Immature natural killer cell (primary cell): ENCODE measurements around the gene TULP4. TPM values are rescaled to one million over a fixed set of nuclear protein-coding genes. Genes with fewer than 3 reads are reported as not detected.
"Not testable (repeated sequence)": the region's sequence is repeated elsewhere in the genome, so short reads cannot be mapped to it uniquely, and the experiment has no call there.

Source experiments
- DNase-seq, 3 donors: peaks; one replicate each; pipeline ENCODE4 v3.0.0; 2022; ENCODE audit warnings: mixed read lengths in 1 of 3
- H3K27ac Mint-ChIP-seq, 6 donors: one replicate each; pipeline ENCODE4 v1.8.0; 2020; ENCODE audit warnings: mixed read lengths in 6 of 6, mild to moderate bottlenecking in 5 of 6, inconsistent platforms in 4 of 6, moderate library complexity in 3 of 6
- H3K27me3 Mint-ChIP-seq, 3 donors: one replicate each; pipeline ENCODE4 v1.8.0; 2020 to 2021; ENCODE audit warnings: low read depth in 3 of 3, mild to moderate bottlenecking in 3 of 3, mixed read lengths in 3 of 3, moderate library complexity in 3 of 3, inconsistent platforms in 1 of 3
- H3K36me3 Mint-ChIP-seq, 3 donors: one replicate each; pipeline ENCODE4 v1.8.0; 2020; ENCODE audit warnings: mixed read lengths in 3 of 3, inconsistent platforms in 2 of 3, mild to moderate bottlenecking in 2 of 3
- H3K4me1 Mint-ChIP-seq, 2 donors: one replicate each; pipeline ENCODE4 v1.8.0; 2020; ENCODE audit warnings: inconsistent platforms in 2 of 2, mild to moderate bottlenecking in 2 of 2, mixed read lengths in 2 of 2, moderate library complexity in 1 of 2
- H3K4me3 Mint-ChIP-seq, 5 donors: one replicate each; pipeline ENCODE4 v1.8.0; 2020; ENCODE audit warnings: mild to moderate bottlenecking in 5 of 5, mixed read lengths in 5 of 5, inconsistent platforms in 3 of 5, moderate library complexity in 3 of 5
- H3K9me3 Mint-ChIP-seq, 6 donors: one replicate each; pipeline ENCODE4 v1.8.0; 2020; ENCODE audit warnings: mild to moderate bottlenecking in 6 of 6, mixed read lengths in 6 of 6, inconsistent platforms in 4 of 6, moderate library complexity in 3 of 6
- polyA plus RNA-seq, 3 donors: library from polyadenylated mRNA; unstranded; fragments of 300-500 nt; fragmentation: Illumina TruSeq; gene quantifications; one replicate each; pipeline ENCODE4 v1.2.3, GENCODE V29; 2021

TULP4 gene
- polyA plus RNA-seq, 3 donors from 2014 or later: 19.0 to 46.9 (median 22.2) TPM

GRCh38 chr6:158399040-158399700 is 86.9 kb downstream of the TULP4 start:
- Mint-ChIP-seq H3K4me1 (no peaks in the 10 kb centered on the region), H3K9me3 (no peaks in the 10 kb centered on the region), H3K36me3 (peaks cover 0 to 3% (median 2%) of the 10 kb centered on the region in 3 donors), H3K27me3 (peaks cover 0 to 2% (median 0%) of the 10 kb centered on the region in 3 donors), H3K4me3 (no peak overlapping the region), H3K27ac (peak overlapping the region in 2 of 6 donors; percentile 27 to 30)
- no peak for DNase-seq

DNA sequence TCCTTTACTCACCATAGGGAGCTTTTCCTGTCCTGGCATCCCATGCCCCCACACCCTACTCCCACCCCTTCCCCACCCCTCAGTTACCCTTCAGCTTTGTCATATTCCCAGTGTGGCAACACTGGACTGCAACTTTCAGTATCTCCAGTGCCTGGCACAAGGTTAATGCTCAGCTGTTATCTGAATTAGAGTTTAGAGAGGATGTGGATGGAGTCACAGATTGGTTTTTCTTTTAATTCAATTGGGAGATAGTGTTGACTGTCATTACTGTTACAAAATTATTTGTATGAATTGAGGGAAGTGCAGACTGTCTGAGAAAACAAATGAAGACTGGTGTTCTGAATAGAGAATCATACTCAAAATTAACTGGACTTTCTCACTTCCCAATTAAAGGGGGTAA is 89.9 kb downstream of the TULP4 start:
- no peak overlapping the region for H3K4me3 Mint-ChIP-seq
- no peaks in the 10 kb centered on the region for H3K36me3 Mint-ChIP-seq

DNA sequence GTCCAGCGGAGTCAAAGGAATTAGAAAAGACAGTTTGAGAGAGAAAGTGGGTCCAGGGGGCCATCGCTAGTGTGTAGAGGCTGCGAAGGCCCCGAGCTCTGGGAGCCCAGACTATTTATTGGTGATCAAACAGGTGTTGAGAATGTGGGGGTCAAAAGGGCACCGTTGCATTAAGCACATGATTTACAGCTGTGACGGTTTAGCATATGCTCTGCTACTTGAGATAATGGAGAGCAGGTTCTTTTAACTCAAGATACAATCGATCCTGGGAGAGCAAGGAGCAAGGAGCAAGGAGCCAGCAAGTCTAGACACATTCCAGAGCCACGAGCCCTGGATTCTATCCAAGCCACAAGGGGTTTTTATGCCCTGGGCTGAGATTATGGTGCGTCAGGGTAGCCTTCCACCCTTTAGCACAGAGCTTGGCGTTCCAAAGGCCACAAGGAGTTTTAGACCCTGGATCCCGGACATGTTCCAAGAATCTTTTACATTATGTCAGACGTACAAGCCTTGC is 93.1 kb downstream of the TULP4 start:
- peaks cover 5 to 11% of the 10 kb centered on the region in 2 donors for H3K4me1 Mint-ChIP-seq
- H3K27ac Mint-ChIP-seq, H3K4me3 Mint-ChIP-seq, H3K27me3 Mint-ChIP-seq, H3K36me3 Mint-ChIP-seq, H3K9me3 Mint-ChIP-seq, DNase-seq: not testable (repeated sequence)

More for the DNA sequence above, 89.9 kb downstream of the TULP4 start:
- Mint-ChIP-seq H3K27me3 (no peaks in the 10 kb centered on the region), H3K9me3 (no peaks in the 10 kb centered on the region), H3K4me1 (no peaks in the 10 kb centered on the region), H3K27ac (no peak overlapping the region)
- DNase-seq: no peak

- Mint-ChIP-seq H3K4me1 (peaks cover 5 to 11% of the 10 kb centered on the region in 2 donors), H3K27me3 (no peaks in the 10 kb centered on the region), H3K4me3 (no peak overlapping the region), H3K27ac (no peak overlapping the region), H3K36me3 (no peaks in the 10 kb centered on the region), H3K9me3 (no peaks in the 10 kb centered on the region)
- no peak for DNase-seq
Observed at GRCh38 chr6:158405933-158406332, 93.7 kb downstream of the TULP4 start.

DNA sequence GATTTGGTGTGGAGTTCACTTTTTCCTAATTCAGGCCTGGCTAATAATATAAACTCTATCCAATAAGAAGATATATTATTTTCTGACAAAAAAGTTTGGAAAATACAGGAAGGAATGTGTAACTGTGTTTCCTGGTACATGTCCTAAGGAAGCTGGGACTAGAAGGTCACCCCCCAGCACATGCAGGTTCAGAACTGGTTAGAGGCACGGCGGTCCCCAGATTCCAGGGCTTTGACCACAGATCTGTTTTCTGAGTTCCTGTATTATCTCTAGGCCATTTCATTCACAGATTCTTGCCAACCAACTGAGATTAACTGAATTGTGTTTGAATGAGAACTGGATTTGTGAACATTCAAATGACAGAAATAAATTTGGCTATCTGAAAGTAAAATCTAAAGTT is 94.5 kb downstream of the TULP4 start:
- H3K9me3 Mint-ChIP-seq: no peaks in the 10 kb centered on the region
- H3K27ac Mint-ChIP-seq: no peak overlapping the region

GRCh38 chr6:158408013-158408412 is 95.7 kb downstream of the TULP4 start:
- Mint-ChIP-seq H3K9me3 (no peaks in the 10 kb centered on the region), H3K36me3 (peaks cover 0 to 3% (median 0%) of the 10 kb centered on the region in 3 donors), H3K27me3 (peaks cover 0 to 2% (median 0%) of the 10 kb centered on the region in 3 donors), H3K27ac (no peak overlapping the region), H3K4me3 (no peak overlapping the region), H3K4me1 (peaks cover 7 to 11% of the 10 kb centered on the region in 2 donors)
- DNase-seq: no peak

More for the DNA sequence above, 94.5 kb downstream of the TULP4 start:
- Mint-ChIP-seq H3K36me3 (no peaks in the 10 kb centered on the region), H3K27me3 (peaks cover 0 to 2% (median 0%) of the 10 kb centered on the region in 3 donors), H3K4me1 (peaks cover 5 to 11% of the 10 kb centered on the region in 2 donors), H3K4me3 (no peak overlapping the region)
- no peak for DNase-seq

- Mint-ChIP-seq H3K4me3 (no peak overlapping the region), H3K27me3 (peaks cover 0 to 4% (median 0%) of the 10 kb centered on the region in 3 donors), H3K9me3 (no peaks in the 10 kb centered on the region), H3K4me1 (peaks cover 7 to 11% of the 10 kb centered on the region in 2 donors), H3K36me3 (peaks cover 0 to 4% (median 3%) of the 10 kb centered on the region in 3 donors), H3K27ac (no peak overlapping the region)
- no peak for DNase-seq
Observed at GRCh38 chr6:158408552-158409130, 96.4 kb downstream of the TULP4 start.

GRCh38 chr6:158409451-158409850 is 97.2 kb downstream of the TULP4 start:
- peak overlapping the region in 1 of 6 donors; percentile 1 for H3K27ac Mint-ChIP-seq

GRCh38 chr6:158410784-158411183 is 98.5 kb downstream of the TULP4 start:
- no peak for DNase-seq
- Mint-ChIP-seq H3K4me1 (peaks cover 7 to 11% of the 10 kb centered on the region in 2 donors), H3K27me3 (peaks cover 0 to 4% (median 0%) of the 10 kb centered on the region in 3 donors), H3K4me3 (no peak overlapping the region), H3K36me3 (peaks cover 3 to 12% (median 4%) of the 10 kb centered on the region in 3 donors), H3K9me3 (no peaks in the 10 kb centered on the region), H3K27ac (no peak overlapping the region)

More at GRCh38 chr6:158409451-158409850, 97.2 kb downstream of the TULP4 start:
- Mint-ChIP-seq H3K4me3 (no peak overlapping the region), H3K27me3 (peaks cover 0 to 4% (median 0%) of the 10 kb centered on the region in 3 donors), H3K9me3 (no peaks in the 10 kb centered on the region), H3K4me1 (peaks cover 7 to 11% of the 10 kb centered on the region in 2 donors), H3K36me3 (peaks cover 0 to 6% (median 4%) of the 10 kb centered on the region in 3 donors)
- no peak for DNase-seq

- peaks cover 7 to 11% of the 10 kb centered on the region in 2 donors for H3K4me1 Mint-ChIP-seq
- no peak overlapping the region for H3K27ac Mint-ChIP-seq
- H3K9me3 Mint-ChIP-seq: no peaks in the 10 kb centered on the region
- H3K27me3 Mint-ChIP-seq: peaks cover 0 to 4% (median 0%) of the 10 kb centered on the region in 3 donors
- H3K36me3 Mint-ChIP-seq: peaks cover 6 to 17% (median 7%) of the 10 kb centered on the region in 3 donors
- H3K4me3 Mint-ChIP-seq: no peak overlapping the region
- no peak for DNase-seq
Observed at GRCh38 chr6:158411998-158412397, 99.7 kb downstream of the TULP4 start.

DNA sequence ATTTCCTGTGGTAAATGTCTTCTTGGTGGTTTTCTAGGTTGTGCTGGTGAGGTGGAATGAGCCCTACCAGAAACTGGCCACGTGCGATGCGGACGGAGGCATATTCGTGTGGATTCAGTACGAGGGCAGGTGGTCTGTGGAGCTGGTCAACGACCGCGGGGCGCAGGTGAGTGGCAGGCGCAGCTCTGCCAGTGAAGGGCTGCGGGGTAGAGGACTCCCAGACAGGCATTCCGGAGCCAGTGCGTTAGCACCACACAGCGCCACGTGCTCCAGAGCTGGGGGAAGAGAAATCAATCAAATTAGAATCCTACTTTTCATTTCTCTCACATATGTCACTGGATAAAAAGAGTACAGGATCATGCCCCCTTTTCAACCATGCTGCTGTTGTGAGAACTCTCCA is 100.8 kb downstream of the TULP4 start:
- no peak overlapping the region for H3K4me3 Mint-ChIP-seq
- DNase-seq: no peak
- peaks cover 11 to 25% (median 14%) of the 10 kb centered on the region in 3 donors for H3K36me3 Mint-ChIP-seq
- H3K27ac Mint-ChIP-seq: peak overlapping the region in 1 of 6 donors; percentile 47
- H3K27me3 Mint-ChIP-seq: peaks cover 0 to 4% (median 0%) of the 10 kb centered on the region in 3 donors
- H3K9me3 Mint-ChIP-seq: no peaks in the 10 kb centered on the region
- H3K4me1 Mint-ChIP-seq: peaks cover 7 to 11% of the 10 kb centered on the region in 2 donors

DNA sequence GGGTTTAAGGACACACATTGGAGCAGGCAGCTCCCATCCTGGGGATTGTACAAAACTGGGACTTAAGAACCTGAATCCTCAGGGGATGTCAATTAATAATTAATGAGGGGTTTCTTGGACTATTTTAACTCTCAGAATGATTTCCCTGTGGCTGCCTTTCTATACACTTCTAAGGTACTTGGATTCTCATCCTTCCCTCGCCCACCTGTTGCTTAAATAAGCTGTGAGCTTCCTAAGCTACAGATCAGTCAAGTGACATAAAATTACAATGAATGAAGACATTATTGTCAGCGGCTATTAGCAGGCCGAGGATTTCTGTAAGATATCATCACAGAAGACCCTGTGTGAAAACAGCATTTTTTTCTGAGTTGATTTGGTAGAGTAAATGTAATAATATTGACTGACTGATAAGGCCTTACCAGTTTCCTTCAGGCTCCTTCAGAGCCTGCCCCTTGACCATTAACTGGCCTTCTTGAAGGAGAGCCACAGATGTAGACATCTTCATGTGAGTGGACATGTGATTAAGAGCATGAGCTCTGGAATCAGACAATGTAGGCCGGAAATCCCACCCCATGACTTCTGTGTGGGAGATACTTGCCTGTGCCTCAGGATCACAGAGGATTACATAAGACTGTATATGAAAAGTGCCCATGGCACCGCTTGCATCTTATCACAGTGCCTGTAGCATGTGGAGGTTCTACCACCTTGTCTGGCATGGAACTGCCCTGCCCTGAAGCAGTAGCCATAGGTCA is 101.7 kb downstream of the TULP4 start:
- H3K4me3 Mint-ChIP-seq: no peak overlapping the region
- H3K27ac Mint-ChIP-seq: peak overlapping the region in 1 of 6 donors; percentile 40
- no peaks in the 10 kb centered on the region for H3K9me3 Mint-ChIP-seq
- peaks cover 0 to 4% (median 0%) of the 10 kb centered on the region in 3 donors for H3K27me3 Mint-ChIP-seq
- H3K36me3 Mint-ChIP-seq: peaks cover 11 to 25% (median 14%) of the 10 kb centered on the region in 3 donors
- H3K4me1 Mint-ChIP-seq: peaks cover 7 to 8% of the 10 kb centered on the region in 2 donors
- no peak for DNase-seq

DNA sequence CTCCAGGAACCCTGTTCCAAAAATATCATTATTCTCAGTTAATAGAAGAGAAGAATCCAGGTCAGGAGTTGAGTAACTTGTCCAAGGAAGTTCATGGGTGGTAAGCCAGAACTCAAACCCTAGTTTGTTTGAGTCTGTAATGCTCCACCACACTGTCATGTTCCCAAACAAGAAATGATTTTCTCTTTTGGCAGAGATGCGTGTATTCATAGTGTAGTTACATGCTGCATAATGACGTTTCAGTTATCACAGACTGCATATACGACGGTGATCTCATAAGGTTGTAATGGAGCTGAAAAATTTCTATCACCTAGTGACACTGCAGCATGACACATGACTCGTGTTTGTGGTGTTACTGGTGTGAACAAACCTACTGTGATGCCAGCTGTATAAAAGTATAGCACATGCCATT is 102.6 kb downstream of the TULP4 start:
- peaks cover 0 to 4% (median 0%) of the 10 kb centered on the region in 3 donors for H3K27me3 Mint-ChIP-seq
- peaks cover 0 to 2% of the 10 kb centered on the region in 2 donors for H3K4me1 Mint-ChIP-seq
- H3K4me3 Mint-ChIP-seq: no peak overlapping the region
- peak overlapping the region in 1 of 6 donors; percentile 40 for H3K27ac Mint-ChIP-seq
- peaks cover 20 to 30% (median 20%) of the 10 kb centered on the region in 3 donors for H3K36me3 Mint-ChIP-seq
- no peaks in the 10 kb centered on the region for H3K9me3 Mint-ChIP-seq
- DNase-seq: no peak
